ENCODE data around the gene TRAK2. TPM values are rescaled to one million over a fixed set of nuclear protein-coding genes. Genes with fewer than 3 reads are reported as not detected.
A peak's percentile ranks its signal among the peaks of the same experiment; 100 is the strongest.

The TRAK2 gene
- total RNA-seq, 2 donors from 2014 or later: 16.9 to 18.9 TPM

GRCh38 chr2:201465524-201465971, 14.3 kb upstream of the TRAK2 start:
- DNase-seq (ENCODE audit: low spot score): no peak
- Histone ChIP-seq H3K36me3 (no peaks in the 10 kb centered on the region), H3K4me3 (no peak overlapping the region), H3K27me3 (replicated peaks; ENCODE audit: insufficient read depth) (no peaks in the 10 kb centered on the region), H3K4me1 (replicated peaks) (peaks cover 12% of the 10 kb centered on the region), H3K27ac (peak overlapping the region; percentile 83 to 88), H3K9me3 (no peaks in the 10 kb centered on the region)
- intact Hi-C loops (cut with DNase I): loop anchor here (5.0 kb wide), 1 partner anchor 53 kb away; no protein-coding TSS in a partner anchor
- no peak for TF ChIP-seq POLR2AphosphoS5 (IDR thresholded peaks at IDR 0.05)
- TF ChIP-seq CTCF (IDR thresholded peaks at IDR 0.05): no peak
- no peak for TF ChIP-seq POLR2A (IDR thresholded peaks at IDR 0.05)
- WGBS: 50% methylated on average over 2 of the region's 2 CpGs

GRCh38 chr2:201464547-201464946, 13.3 kb upstream of the TRAK2 start:
- H3K27me3 ChIP-seq (replicated peaks; ENCODE audit: insufficient read depth): no peaks in the 10 kb centered on the region
- DNase-seq (ENCODE audit: low spot score): no peak
- H3K27ac ChIP-seq: peak overlapping the region; percentile 83 to 88
- H3K36me3 ChIP-seq: no peaks in the 10 kb centered on the region
- H3K9me3 ChIP-seq: no peaks in the 10 kb centered on the region
- H3K4me3 ChIP-seq: no peak overlapping the region
- no peak for TF ChIP-seq CTCF (IDR thresholded peaks at IDR 0.05)
- no peak for TF ChIP-seq POLR2AphosphoS5 (IDR thresholded peaks at IDR 0.05)
- TF ChIP-seq POLR2A (IDR thresholded peaks at IDR 0.05): no peak
- peaks cover 12% of the 10 kb centered on the region for H3K4me1 ChIP-seq (replicated peaks)
- intact Hi-C loops (cut with DNase I): no loop called here
- WGBS: 100% methylated on average over 1 of the region's 1 CpG

GRCh38 chr2:201460532-201460931, 9.3 kb upstream of the TRAK2 start:
- TF ChIP-seq POLR2AphosphoS5 (IDR thresholded peaks at IDR 0.05) (no peak), CTCF (IDR thresholded peaks at IDR 0.05) (no peak), POLR2A (IDR thresholded peaks at IDR 0.05) (no peak)
- Histone ChIP-seq H3K27me3 (replicated peaks; ENCODE audit: insufficient read depth) (no peaks in the 10 kb centered on the region), H3K36me3 (no peaks in the 10 kb centered on the region), H3K9me3 (no peaks in the 10 kb centered on the region), H3K4me3 (no peak overlapping the region), H3K4me1 (replicated peaks) (peaks cover 6% of the 10 kb centered on the region), H3K27ac (no peak overlapping the region)
- WGBS: 97% methylated on average over 1 of the region's 1 CpG
- intact Hi-C loops (cut with DNase I): no loop called here
- no peak for DNase-seq (ENCODE audit: low spot score)

- no peaks in the 10 kb centered on the region for H3K27me3 ChIP-seq (replicated peaks; ENCODE audit: insufficient read depth)
- H3K27ac ChIP-seq: no peak overlapping the region
- H3K4me1 ChIP-seq (replicated peaks): no peaks in the 10 kb centered on the region
- H3K36me3 ChIP-seq: no peaks in the 10 kb centered on the region
- TF ChIP-seq POLR2AphosphoS5 (IDR thresholded peaks at IDR 0.05) (no peak), CTCF (IDR thresholded peaks at IDR 0.05) (no peak), POLR2A (IDR thresholded peaks at IDR 0.05) (no peak)
- DNase-seq (ENCODE audit: low spot score): no peak
- H3K9me3 ChIP-seq: no peaks in the 10 kb centered on the region
- intact Hi-C loops (cut with DNase I): no loop called here
- H3K4me3 ChIP-seq: no peak overlapping the region
Observed at GRCh38 chr2:201458381-201458780, 7.1 kb upstream of the TRAK2 start.

- 82% methylated on average over 6 of the region's 6 CpGs for WGBS
- no peak for DNase-seq (ENCODE audit: low spot score)
- Histone ChIP-seq H3K36me3 (no peaks in the 10 kb centered on the region), H3K4me3 (peak overlapping the region; percentile 93 to 96), H3K9me3 (no peaks in the 10 kb centered on the region), H3K4me1 (replicated peaks) (no peaks in the 10 kb centered on the region), H3K27me3 (replicated peaks; ENCODE audit: insufficient read depth) (no peaks in the 10 kb centered on the region), H3K27ac (no peak overlapping the region)
- intact Hi-C loops (cut with DNase I): loop anchor here (5.0 kb wide), 2 partner anchors 41 to 216 kb away; no protein-coding TSS in a partner anchor
- TF ChIP-seq POLR2A (IDR thresholded peaks at IDR 0.05) (no peak), CTCF (IDR thresholded peaks at IDR 0.05) (no peak), POLR2AphosphoS5 (IDR thresholded peaks at IDR 0.05) (no peak)
Observed at GRCh38 chr2:201452922-201453643, 1.8 kb upstream of the TRAK2 start.
